HepG2 (cell line): Measurements from ENCODE around the gene ACAP3. TPM values are rescaled to one million over a fixed set of nuclear protein-coding genes. Genes with fewer than 3 reads are reported as not detected.

Source experiments
- AGO2 ChIP-seq: fragments of 200-400 bp; formaldehyde crosslinking; optimal IDR thresholded peaks from 2 replicates; pipeline ENCODE3; 2017; ENCODE audit warnings: mild to moderate bottlenecking, low read depth, low read length, moderate library complexity
- CTCF ChIP-seq: sonication (generic); formaldehyde crosslinking; IDR thresholded peaks from 2 replicates; pipeline ENCODE4 v1.5.0; 2020; ENCODE audit warnings: mild to moderate bottlenecking, missing genetic modification reagents, moderate library complexity
- DMAP1 ChIP-seq: IDR thresholded peaks from 2 replicates; pipeline ENCODE4 v1.6.1; 2016
- DR1 ChIP-seq: sonication (generic); formaldehyde crosslinking; IDR thresholded peaks from 2 replicates; pipeline ENCODE4 v1.8.0; 2021; ENCODE audit warnings: mild to moderate bottlenecking, missing genetic modification reagents, inconsistent platforms
- FOXC1 ChIP-seq: sonication (generic); formaldehyde crosslinking; IDR thresholded peaks from 2 replicates; pipeline ENCODE4 v1.8.0; 2022; ENCODE audit warnings: mild to moderate bottlenecking, missing genetic modification reagents, borderline replicate concordance
- FOXP1 ChIP-seq, 2 experiments: fragments of 450-650 bp in 1 of 2; IDR thresholded peaks; 2 replicates each; pipeline ENCODE4 v1.6.1; 2017 to 2018; ENCODE audit warnings: antibody characterized with exemption in 1 of 2
- IKZF5 ChIP-seq: IDR thresholded peaks from 2 replicates; pipeline ENCODE4 v1.6.1; 2018; ENCODE audit warnings: missing genetic modification reagents, mild to moderate bottlenecking, missing compliant biosample characterization
- NR2F6 ChIP-seq, 2 experiments: IDR thresholded peaks; 2 replicates each; pipeline ENCODE4 v1.6.1; 2016; ENCODE audit warnings: antibody characterized with exemption in 1 of 2, mild to moderate bottlenecking in 1 of 2
- POLR2A ChIP-seq, 2 experiments: IDR thresholded peaks; 2 replicates each; pipeline ENCODE4 v1.6.1; 2011; ENCODE audit warnings: low read depth in 2 of 2, low read length in 2 of 2, mild to moderate bottlenecking in 1 of 2, moderate library complexity in 1 of 2; ENCODE audit not compliant: insufficient read depth in 1 of 2
- SUZ12 ChIP-seq: fragments of 150-350 bp; IDR thresholded peaks from 2 replicates; pipeline ENCODE4 v1.6.1; 2014; ENCODE audit warnings: low read depth, low read length
- ZKSCAN1 ChIP-seq: fragments of 150-350 bp; IDR thresholded peaks from 2 replicates; pipeline ENCODE4 v1.6.1; 2014; ENCODE audit warnings: low read length
- ZNF143 ChIP-seq: sonication (generic); formaldehyde crosslinking; IDR thresholded peaks from 2 replicates; pipeline ENCODE4 v1.4.0; 2020; ENCODE audit warnings: missing genetic modification reagents
- ZNF263 ChIP-seq: sonication (generic); formaldehyde crosslinking; IDR thresholded peaks from 2 replicates; pipeline ENCODE4 v1.4.0; 2020; ENCODE audit warnings: missing genetic modification reagents
- ZNF335 ChIP-seq: sonication (generic); formaldehyde crosslinking; IDR thresholded peaks from 2 replicates; pipeline ENCODE4 v1.4.0; 2020; ENCODE audit warnings: missing genetic modification reagents
- ZNF670 ChIP-seq: sonication (generic); formaldehyde crosslinking; IDR thresholded peaks from 2 replicates; pipeline ENCODE4 v1.8.0; 2022; ENCODE audit warnings: mild to moderate bottlenecking, missing genetic modification reagents, borderline replicate concordance
- ZNF724P ChIP-seq: sonication (generic); formaldehyde crosslinking; IDR thresholded peaks from 2 replicates; pipeline ENCODE4 v1.8.0; 2022; ENCODE audit warnings: missing genetic modification reagents, borderline replicate concordance
- polyA plus RNA-seq, 8 experiments: library from polyadenylated mRNA; depleted of rRNA in 3 of 8; stranded (reverse) in 7 of 8; unstranded in 1 of 8; fragments of >200 nt; fragmentation: Illumina TruSeq in 4 of 8; extraction: Trizol in 4 of 8; gene quantifications; 2 replicates each; pipeline versions ENCODE4 v1.2.1 to v1.2.3, GENCODE V29; 2011 to 2016; ENCODE audit warnings: low read depth in 4 of 8, missing spikeins in 1 of 8, mixed read lengths in 1 of 8; ENCODE audit not compliant: insufficient read depth in 1 of 8
- total RNA-seq, 5 experiments: library from RNA; depleted of rRNA; stranded (reverse); fragments of >200 nt; fragmentation: Illumina TruSeq; extraction: Trizol; gene quantifications; 2 replicates each; pipeline ENCODE4 v1.2.3, GENCODE V29; 2016; ENCODE audit warnings: low read depth in 1 of 5
- TF ChIP-seq, protein P1 (sequence below): sonication (generic); formaldehyde crosslinking; IDR thresholded peaks from 2 replicates; pipeline ENCODE4 v1.8.0; 2022; ENCODE audit warnings: missing genetic modification reagents, mild to moderate bottlenecking, inconsistent platforms, borderline replicate concordance
- TF ChIP-seq, protein P2 (sequence below): sonication (generic); formaldehyde crosslinking; IDR thresholded peaks from 2 replicates; pipeline ENCODE4 v1.8.0; 2022; ENCODE audit warnings: mild to moderate bottlenecking, missing genetic modification reagents, moderate library complexity
- TF ChIP-seq, protein P3 (sequence below): IDR thresholded peaks from 2 replicates; pipeline ENCODE4 v1.6.1; 2016; ENCODE audit warnings: low read depth, borderline replicate concordance
- TF ChIP-seq, protein P4 (sequence below): sonication (generic); formaldehyde crosslinking; IDR thresholded peaks from 2 replicates; pipeline ENCODE4 v1.5.0; 2020; ENCODE audit warnings: mild to moderate bottlenecking, missing genetic modification reagents, borderline replicate concordance

The ACAP3 gene
- total and polyA plus RNA-seq, 2 of the 13 experiments (the other 11 are each of a cell fraction or from before 2014, with no cell fraction given) = 29.4 to 50.8 TPM

DNA sequence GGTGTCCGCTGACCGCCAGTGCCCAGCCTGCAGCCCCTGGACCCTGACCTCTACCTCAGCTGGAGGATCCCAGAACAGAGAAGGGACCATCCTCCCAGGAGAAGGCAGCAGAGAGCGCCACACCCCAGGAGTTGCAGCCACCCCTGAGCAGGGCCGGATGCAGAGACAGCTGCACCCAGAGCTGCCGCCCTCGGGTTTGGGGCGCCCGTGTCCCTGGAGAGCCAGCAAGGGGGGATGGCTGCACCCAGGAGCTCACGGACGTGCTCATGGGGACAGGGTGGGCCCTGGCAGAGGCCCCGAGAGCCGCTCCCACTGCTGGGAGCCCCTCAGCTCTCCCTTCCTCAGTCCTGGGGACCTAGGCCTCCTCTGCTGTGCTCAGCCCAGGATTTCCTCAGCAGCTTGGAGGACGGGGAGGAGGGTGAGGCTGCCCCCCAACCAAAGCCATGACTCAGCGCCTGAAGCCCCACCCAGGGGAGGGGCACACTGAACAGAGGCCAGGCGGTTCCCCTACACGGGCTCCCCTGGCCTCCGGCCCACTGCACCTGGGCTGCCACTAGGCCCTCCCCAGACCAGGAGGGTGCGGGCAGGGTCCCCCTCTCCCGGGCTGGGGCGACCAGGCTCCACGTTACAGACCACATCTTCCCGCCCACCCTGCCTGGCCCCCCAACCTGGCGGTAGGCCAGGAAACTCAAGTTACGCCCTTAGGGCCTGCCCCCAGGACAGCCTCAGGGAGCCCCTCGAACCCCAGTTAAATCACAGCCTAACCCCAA lies 2.2 kb downstream of the ACAP3 start (continued):
- TF ChIP-seq, protein P1, sequence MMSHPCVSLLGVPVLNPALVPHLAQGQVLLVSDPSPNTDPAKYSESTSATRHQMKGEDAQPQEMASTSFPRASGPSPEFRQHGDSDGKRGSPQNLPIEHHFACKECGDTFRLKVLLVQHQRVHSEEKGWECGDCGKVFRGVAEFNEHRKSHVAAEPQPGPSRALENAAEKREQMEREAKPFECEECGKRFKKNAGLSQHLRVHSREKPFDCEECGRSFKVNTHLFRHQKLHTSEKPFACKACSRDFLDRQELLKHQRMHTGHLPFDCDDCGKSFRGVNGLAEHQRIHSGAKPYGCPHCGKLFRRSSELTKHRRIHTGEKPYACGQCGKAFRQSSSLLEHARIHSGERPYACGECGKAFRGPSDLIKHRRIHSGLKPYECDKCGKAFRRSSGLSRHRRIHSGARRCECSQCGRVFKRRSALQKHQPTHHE = no peak
- TF ChIP-seq DMAP1 (CRISPR knock-in tag) = 0 out of 2 replicates have a peak, but pooled peaks have one; percentile 14
- TF ChIP-seq SUZ12 = no peak
- peak; percentile 98 for TF ChIP-seq ZNF263 (CRISPR knock-in tag)
- TF ChIP-seq, protein P2, sequence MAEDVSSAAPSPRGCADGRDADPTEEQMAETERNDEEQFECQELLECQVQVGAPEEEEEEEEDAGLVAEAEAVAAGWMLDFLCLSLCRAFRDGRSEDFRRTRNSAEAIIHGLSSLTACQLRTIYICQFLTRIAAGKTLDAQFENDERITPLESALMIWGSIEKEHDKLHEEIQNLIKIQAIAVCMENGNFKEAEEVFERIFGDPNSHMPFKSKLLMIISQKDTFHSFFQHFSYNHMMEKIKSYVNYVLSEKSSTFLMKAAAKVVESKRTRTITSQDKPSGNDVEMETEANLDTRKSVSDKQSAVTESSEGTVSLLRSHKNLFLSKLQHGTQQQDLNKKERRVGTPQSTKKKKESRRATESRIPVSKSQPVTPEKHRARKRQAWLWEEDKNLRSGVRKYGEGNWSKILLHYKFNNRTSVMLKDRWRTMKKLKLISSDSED (CRISPR knock-in tag) = no peak
- peak; percentile 66 for TF ChIP-seq CTCF (CRISPR knock-in tag)
- no peak for TF ChIP-seq NR2F6 (IDR thresholded peaks at IDR 0.05)
- TF ChIP-seq NR2F6 (CRISPR knock-in tag; IDR thresholded peaks at IDR 0.05) = no peak
- TF ChIP-seq AGO2 = peak; percentile 16
- TF ChIP-seq POLR2A (IDR thresholded peaks at IDR 0.05; ENCODE audit: insufficient read depth in 1 of 2, low read depth in 2 of 2, low read length in 2 of 2) = 0 out of 4 replicates have a peak, but pooled peaks of 1 of the 2 experiments have one; percentile 30
- no peak for TF ChIP-seq IKZF5 (CRISPR knock-in tag)
- TF ChIP-seq ZNF143 (CRISPR knock-in tag) = no peak; the same call in 1 of the 2 replicates
- TF ChIP-seq FOXC1 (CRISPR knock-in tag) = 0 out of 2 replicates have a peak, but pooled peaks have one; percentile 2
- TF ChIP-seq ZNF335 (CRISPR knock-in tag) = no peak
- TF ChIP-seq ZKSCAN1 = no peak
- no peak for TF ChIP-seq ZNF724P (CRISPR knock-in tag)
- no peak; the same call in 1 of the 2 replicates for TF ChIP-seq DR1 (CRISPR knock-in tag)
- TF ChIP-seq FOXP1 (IDR thresholded peaks at IDR 0.05) = no peak
- TF ChIP-seq FOXP1 (CRISPR knock-in tag; IDR thresholded peaks at IDR 0.05) = no peak
- TF ChIP-seq, protein P3, sequence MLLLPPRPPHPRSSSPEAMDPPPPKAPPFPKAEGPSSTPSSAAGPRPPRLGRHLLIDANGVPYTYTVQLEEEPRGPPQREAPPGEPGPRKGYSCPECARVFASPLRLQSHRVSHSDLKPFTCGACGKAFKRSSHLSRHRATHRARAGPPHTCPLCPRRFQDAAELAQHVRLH (CRISPR knock-in tag) = no peak
- TF ChIP-seq, protein P4, sequence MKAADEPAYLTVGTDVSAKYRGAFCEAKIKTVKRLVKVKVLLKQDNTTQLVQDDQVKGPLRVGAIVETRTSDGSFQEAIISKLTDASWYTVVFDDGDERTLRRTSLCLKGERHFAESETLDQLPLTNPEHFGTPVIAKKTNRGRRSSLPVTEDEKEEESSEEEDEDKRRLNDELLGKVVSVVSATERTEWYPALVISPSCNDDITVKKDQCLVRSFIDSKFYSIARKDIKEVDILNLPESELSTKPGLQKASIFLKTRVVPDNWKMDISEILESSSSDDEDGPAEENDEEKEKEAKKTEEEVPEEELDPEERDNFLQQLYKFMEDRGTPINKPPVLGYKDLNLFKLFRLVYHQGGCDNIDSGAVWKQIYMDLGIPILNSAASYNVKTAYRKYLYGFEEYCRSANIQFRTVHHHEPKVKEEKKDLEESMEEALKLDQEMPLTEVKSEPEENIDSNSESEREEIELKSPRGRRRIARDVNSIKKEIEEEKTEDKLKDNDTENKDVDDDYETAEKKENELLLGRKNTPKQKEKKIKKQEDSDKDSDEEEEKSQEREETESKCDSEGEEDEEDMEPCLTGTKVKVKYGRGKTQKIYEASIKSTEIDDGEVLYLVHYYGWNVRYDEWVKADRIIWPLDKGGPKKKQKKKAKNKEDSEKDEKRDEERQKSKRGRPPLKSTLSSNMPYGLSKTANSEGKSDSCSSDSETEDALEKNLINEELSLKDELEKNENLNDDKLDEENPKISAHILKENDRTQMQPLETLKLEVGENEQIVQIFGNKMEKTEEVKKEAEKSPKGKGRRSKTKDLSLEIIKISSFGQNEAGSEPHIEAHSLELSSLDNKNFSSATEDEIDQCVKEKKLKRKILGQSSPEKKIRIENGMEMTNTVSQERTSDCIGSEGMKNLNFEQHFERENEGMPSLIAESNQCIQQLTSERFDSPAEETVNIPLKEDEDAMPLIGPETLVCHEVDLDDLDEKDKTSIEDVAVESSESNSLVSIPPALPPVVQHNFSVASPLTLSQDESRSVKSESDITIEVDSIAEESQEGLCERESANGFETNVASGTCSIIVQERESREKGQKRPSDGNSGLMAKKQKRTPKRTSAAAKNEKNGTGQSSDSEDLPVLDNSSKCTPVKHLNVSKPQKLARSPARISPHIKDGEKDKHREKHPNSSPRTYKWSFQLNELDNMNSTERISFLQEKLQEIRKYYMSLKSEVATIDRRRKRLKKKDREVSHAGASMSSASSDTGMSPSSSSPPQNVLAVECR (CRISPR knock-in tag) = no peak; the same call in 1 of the 2 replicates
- TF ChIP-seq ZNF670 (CRISPR knock-in tag) = no peak
